Progenitor cell of endocrine pancreas (in vitro differentiated cells): ENCODE results near the gene TPP1. TPM values are rescaled to one million over a fixed set of nuclear protein-coding genes. Genes with fewer than 3 reads are reported as not detected.
A peak's percentile ranks its signal among the peaks of the same experiment; 100 is the strongest.

Experiments used
- DNase-seq: peaks from one replicate; pipeline ENCODE4 v3.0.0; 2021; ENCODE audit warnings: low spot score; ENCODE audit not compliant: unreplicated experiment
- H3K27ac Mint-ChIP-seq: 2 replicates; pipeline ENCODE4 v1.8.0; 2021; ENCODE audit warnings: mild to moderate bottlenecking, moderate library complexity, mixed read lengths
- H3K27me3 Mint-ChIP-seq: 2 replicates; pipeline ENCODE4 v1.8.0; 2021; ENCODE audit warnings: mixed read lengths
- H3K36me3 Mint-ChIP-seq: 2 replicates; pipeline ENCODE4 v1.8.0; 2022; ENCODE audit warnings: mixed read lengths; ENCODE audit not compliant: insufficient read depth
- H3K4me1 Mint-ChIP-seq: 2 replicates; pipeline ENCODE4 v1.8.0; 2021; ENCODE audit warnings: low read depth, mixed read lengths
- H3K4me3 Mint-ChIP-seq: 2 replicates; pipeline ENCODE4 v1.8.0; 2021; ENCODE audit warnings: low read depth, mild to moderate bottlenecking, moderate library complexity, mixed read lengths
- H3K9me3 Mint-ChIP-seq: 2 replicates; pipeline ENCODE4 v1.8.0; 2021; ENCODE audit warnings: low read depth, mixed read lengths
- total RNA-seq: library from RNA; stranded (reverse); gene quantifications from 2 replicates; pipeline ENCODE4 v1.2.1, GENCODE V29; 2021
- TF ChIP-seq, protein P1 (sequence below): fragments of 200-600 bp; sonication (generic); IDR thresholded peaks from one replicate; pipeline ENCODE4 v1.5.0; 2021; ENCODE audit warnings: antibody characterized with exemption, mild to moderate bottlenecking; ENCODE audit not compliant: unreplicated experiment

TPP1 gene
- total RNA-seq, 1 donor from 2014 or later, result 59.9 TPM

DNA sequence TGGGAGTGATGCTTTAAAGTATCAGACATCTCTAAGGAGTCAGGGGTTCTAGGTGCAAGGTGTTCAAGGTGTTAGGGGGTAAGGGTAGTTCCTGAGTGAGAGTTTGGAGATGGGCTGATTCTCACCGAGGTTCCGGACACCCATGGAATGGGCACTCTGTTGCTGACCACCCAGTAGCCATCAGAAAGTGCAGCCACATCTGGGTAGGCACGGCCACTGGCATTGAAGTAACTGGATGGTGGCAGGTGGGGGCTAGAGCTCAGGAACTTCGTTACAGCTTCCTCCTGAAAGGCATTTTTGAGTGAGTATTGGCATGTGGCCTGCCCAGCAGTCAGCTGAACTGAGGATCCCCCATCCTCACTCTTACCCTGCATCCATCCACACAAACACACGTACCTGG is 4.2 kb downstream of the TPP1 start:
- TF ChIP-seq, protein P1, sequence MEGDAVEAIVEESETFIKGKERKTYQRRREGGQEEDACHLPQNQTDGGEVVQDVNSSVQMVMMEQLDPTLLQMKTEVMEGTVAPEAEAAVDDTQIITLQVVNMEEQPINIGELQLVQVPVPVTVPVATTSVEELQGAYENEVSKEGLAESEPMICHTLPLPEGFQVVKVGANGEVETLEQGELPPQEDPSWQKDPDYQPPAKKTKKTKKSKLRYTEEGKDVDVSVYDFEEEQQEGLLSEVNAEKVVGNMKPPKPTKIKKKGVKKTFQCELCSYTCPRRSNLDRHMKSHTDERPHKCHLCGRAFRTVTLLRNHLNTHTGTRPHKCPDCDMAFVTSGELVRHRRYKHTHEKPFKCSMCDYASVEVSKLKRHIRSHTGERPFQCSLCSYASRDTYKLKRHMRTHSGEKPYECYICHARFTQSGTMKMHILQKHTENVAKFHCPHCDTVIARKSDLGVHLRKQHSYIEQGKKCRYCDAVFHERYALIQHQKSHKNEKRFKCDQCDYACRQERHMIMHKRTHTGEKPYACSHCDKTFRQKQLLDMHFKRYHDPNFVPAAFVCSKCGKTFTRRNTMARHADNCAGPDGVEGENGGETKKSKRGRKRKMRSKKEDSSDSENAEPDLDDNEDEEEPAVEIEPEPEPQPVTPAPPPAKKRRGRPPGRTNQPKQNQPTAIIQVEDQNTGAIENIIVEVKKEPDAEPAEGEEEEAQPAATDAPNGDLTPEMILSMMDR, result no peak
- Mint-ChIP-seq H3K27ac (no peak overlapping the region), H3K4me3 (no peak overlapping the region), H3K9me3 (no peaks in the 10 kb centered on the region), H3K27me3 (no peaks in the 10 kb centered on the region), H3K4me1 (peaks cover 9% of the 10 kb centered on the region), H3K36me3 (peaks cover 6% of the 10 kb centered on the region)
- no peak for DNase-seq

DNA sequence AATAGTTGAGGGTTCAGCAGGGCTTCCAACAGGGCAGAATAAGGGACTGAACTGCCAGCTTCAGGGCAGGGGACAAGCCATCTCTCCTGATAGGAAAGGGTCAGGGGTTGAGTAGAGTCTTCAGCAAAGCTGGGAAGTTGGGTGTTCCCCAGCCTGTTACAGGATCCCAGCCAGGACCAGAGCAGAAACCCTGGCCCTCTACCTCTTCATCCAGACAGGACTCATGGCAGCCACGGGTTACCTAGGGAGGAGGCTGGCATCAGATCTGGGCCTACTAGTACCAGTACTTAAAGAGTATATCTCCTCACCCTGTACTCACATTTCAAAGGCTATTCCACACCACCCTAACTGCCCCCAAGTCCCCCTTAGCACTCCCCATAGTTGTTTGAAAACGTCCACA is 4.8 kb downstream of the TPP1 start:
- DNase-seq, result no peak
- Mint-ChIP-seq H3K27me3 (no peaks in the 10 kb centered on the region), H3K4me1 (peaks cover 9% of the 10 kb centered on the region), H3K4me3 (no peak overlapping the region), H3K36me3 (peaks cover 12% of the 10 kb centered on the region), H3K27ac (no peak overlapping the region), H3K9me3 (no peaks in the 10 kb centered on the region)
- TF ChIP-seq, protein P1, result no peak

DNA sequence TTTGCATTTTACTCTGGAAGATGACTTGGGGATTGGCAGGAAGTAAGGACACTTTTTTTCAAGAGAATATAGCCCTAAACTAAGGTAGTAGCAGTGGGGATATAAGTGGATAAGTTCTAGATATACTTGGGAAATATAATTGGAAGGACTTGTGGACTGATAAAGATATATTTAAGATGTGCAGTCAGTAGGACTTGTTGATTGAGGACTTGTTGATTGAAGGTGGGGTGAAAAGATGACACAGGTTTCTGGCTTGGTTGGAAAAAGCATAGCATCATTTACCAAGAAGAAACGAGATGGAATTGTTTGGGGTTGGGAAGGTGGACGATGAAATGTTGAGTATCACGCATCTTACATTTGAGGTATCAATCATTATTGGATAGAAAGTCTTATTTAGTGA is 5.7 kb downstream of the TPP1 start:
- H3K36me3 Mint-ChIP-seq, result peaks cover 17% of the 10 kb centered on the region
- no peaks in the 10 kb centered on the region for H3K9me3 Mint-ChIP-seq
- no peak overlapping the region for H3K27ac Mint-ChIP-seq

DNA sequence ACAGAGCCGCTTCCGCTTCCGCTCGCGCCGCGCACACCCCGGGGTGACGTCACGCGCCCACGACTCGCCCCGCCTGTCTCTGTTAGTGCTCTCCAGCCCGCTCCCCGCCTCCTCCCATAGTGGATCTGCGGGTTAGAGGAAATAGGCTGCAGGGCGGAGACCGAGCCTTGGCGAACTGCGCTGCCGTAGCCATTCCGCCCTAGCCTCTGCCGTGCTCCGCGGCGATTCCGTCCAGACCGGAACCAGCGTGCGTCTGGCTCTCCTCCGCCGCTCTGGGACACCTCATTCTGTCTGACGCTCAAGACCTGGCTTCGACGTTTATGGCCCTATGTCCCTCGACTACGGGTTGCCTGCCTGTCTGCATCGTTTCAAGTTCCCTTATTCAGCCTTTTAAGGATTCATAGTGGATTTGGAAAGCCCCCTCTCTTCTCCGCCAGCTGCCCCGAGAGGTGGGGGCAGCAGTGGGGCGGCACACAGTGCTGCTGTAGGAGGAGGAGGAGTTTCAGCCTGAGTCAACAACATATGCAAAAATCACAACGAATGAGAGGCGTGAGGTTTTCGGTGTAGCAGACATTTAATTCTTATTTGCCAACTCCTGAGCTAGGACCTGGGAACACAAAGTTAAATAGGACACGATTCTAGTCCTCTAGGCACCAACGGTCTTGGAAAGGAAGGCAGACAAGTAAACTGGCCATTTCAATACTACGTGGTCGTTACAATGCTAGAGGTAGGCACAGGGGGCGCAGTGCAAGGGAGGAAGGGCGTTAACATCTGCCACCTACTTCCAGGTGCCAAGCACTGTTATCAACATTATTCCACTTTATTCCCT is 6.8 kb downstream of the TPP1 start, which contains the start of gene TAF10:
TAF10 (minus strand) TSS at position 4 of the 829 bp plus-strand sequence. CDS start 27 bp downstream, outside the sequence.
- H3K36me3 Mint-ChIP-seq, result peaks cover 21% of the 10 kb centered on the region
- H3K9me3 Mint-ChIP-seq, result no peaks in the 10 kb centered on the region
- TF ChIP-seq, protein P1, result peak; percentile 68
- peak within 1 kb of the TSS; percentile 93 for H3K27ac Mint-ChIP-seq
- peak; percentile 87 for DNase-seq
- H3K4me3 Mint-ChIP-seq, result peak within 1 kb of the TSS; percentile 82
- H3K27me3 Mint-ChIP-seq, result no peaks in the 10 kb centered on the region
- peaks cover 10% of the 10 kb centered on the region for H3K4me1 Mint-ChIP-seq

More for the DNA sequence above, 5.7 kb downstream of the TPP1 start:
- no peak for DNase-seq
- Mint-ChIP-seq H3K4me3 (no peak overlapping the region), H3K4me1 (peaks cover 9% of the 10 kb centered on the region), H3K27me3 (no peaks in the 10 kb centered on the region)
- TF ChIP-seq, protein P1, result no peak

DNA sequence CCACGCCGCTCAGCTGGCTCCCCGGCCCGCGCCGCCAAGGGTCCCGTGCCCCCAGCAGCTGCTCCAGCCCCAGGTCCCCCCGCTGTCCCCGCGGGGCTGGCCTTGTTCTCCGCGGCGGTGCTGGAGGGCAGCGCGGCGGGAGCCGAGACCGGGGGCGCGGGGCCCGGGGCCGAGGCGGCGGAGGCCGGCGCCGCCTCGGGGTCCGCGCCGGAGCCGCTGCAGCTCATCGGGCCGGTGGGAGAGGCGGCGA is 7.3 kb downstream of the TPP1 start:
- H3K9me3 Mint-ChIP-seq, result no peaks in the 10 kb centered on the region
- DNase-seq, result no peak
- peaks cover 21% of the 10 kb centered on the region for H3K36me3 Mint-ChIP-seq
- peaks cover 14% of the 10 kb centered on the region for H3K4me1 Mint-ChIP-seq
- TF ChIP-seq, protein P1, result no peak
- H3K27me3 Mint-ChIP-seq, result no peaks in the 10 kb centered on the region
- peak overlapping the region; percentile 82 for H3K4me3 Mint-ChIP-seq
- peak overlapping the region; percentile 93 for H3K27ac Mint-ChIP-seq
